ENCODE measurements around the gene ZBTB25.

ZBTB25 gene

DNA sequence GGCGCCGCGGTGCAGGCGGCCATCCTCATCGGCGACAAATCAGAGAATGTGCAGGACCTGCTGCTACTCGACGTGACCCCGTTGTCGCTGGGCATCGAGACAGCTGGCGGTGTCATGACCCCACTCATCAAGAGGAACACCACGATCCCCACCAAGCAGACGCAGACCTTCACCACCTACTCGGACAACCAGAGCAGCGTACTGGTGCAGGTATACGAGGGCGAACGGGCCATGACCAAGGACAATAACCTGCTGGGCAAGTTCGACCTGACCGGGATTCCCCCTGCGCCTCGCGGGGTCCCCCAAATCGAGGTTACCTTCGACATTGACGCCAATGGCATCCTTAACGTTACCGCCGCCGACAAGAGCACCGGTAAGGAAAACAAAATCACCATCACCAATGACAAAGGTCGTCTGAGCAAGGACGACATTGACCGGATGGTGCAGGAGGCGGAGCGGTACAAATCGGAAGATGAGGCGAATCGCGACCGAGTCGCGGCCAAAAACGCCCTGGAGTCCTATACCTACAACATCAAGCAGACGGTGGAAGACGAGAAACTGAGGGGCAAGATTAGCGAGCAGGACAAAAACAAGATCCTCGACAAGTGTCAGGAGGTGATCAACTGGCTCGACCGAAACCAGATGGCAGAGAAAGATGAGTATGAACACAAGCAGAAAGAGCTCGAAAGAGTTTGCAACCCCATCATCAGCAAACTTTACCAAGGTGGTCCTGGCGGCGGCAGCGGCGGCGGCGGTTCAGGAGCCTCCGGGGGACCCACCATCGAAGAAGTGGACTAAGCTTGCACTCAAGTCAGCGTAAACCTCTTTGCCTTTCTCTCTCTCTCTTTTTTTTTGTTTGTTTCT is 38.6 kb upstream of the ZBTB25 start:
- TF ChIP-seq NFIC (IDR thresholded peaks at IDR 0.05): no peak
- no peak for TF ChIP-seq EP300 (IDR thresholded peaks at IDR 0.05; ENCODE audit: borderline replicate concordance)
- TF ChIP-seq EGR1 (IDR thresholded peaks at IDR 0.05): no peak
- no peak for TF ChIP-seq TCF12 (IDR thresholded peaks at IDR 0.05; ENCODE audit: low read depth)
- TF ChIP-seq, protein P1, sequence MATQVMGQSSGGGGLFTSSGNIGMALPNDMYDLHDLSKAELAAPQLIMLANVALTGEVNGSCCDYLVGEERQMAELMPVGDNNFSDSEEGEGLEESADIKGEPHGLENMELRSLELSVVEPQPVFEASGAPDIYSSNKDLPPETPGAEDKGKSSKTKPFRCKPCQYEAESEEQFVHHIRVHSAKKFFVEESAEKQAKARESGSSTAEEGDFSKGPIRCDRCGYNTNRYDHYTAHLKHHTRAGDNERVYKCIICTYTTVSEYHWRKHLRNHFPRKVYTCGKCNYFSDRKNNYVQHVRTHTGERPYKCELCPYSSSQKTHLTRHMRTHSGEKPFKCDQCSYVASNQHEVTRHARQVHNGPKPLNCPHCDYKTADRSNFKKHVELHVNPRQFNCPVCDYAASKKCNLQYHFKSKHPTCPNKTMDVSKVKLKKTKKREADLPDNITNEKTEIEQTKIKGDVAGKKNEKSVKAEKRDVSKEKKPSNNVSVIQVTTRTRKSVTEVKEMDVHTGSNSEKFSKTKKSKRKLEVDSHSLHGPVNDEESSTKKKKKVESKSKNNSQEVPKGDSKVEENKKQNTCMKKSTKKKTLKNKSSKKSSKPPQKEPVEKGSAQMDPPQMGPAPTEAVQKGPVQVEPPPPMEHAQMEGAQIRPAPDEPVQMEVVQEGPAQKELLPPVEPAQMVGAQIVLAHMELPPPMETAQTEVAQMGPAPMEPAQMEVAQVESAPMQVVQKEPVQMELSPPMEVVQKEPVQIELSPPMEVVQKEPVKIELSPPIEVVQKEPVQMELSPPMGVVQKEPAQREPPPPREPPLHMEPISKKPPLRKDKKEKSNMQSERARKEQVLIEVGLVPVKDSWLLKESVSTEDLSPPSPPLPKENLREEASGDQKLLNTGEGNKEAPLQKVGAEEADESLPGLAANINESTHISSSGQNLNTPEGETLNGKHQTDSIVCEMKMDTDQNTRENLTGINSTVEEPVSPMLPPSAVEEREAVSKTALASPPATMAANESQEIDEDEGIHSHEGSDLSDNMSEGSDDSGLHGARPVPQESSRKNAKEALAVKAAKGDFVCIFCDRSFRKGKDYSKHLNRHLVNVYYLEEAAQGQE (IDR thresholded peaks at IDR 0.05; ENCODE audit: low read depth): no peak
- TF ChIP-seq, protein P2, sequence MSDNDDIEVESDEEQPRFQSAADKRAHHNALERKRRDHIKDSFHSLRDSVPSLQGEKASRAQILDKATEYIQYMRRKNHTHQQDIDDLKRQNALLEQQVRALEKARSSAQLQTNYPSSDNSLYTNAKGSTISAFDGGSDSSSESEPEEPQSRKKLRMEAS (IDR thresholded peaks at IDR 0.05): no peak

DNA sequence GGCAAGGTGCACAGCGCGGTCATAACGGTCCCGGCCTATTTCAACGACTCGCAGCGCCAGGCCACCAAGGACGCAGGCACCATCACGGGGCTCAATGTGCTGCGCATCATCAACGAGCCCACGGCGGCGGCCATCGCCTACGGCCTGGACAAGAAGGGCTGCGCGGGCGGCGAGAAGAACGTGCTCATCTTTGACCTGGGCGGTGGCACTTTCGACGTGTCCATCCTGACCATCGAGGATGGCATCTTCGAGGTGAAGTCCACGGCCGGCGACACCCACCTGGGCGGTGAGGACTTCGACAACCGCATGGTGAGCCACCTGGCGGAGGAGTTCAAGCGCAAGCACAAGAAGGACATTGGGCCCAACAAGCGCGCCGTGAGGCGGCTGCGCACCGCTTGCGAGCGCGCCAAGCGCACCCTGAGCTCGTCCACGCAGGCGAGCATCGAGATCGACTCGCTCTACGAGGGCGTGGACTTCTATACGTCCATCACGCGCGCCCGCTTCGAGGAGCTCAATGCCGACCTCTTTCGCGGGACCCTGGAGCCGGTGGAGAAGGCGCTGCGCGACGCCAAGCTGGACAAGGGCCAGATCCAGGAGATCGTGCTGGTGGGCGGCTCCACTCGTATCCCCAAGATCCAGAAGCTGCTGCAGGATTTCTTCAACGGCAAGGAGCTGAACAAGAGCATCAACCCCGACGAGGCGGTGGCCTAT is 37.8 kb upstream of the ZBTB25 start:
- TF ChIP-seq EGR1 (IDR thresholded peaks at IDR 0.05) (no peak), YY1 (IDR thresholded peaks at IDR 0.05; ENCODE audit: low read depth) (no peak), TCF12 (IDR thresholded peaks at IDR 0.05; ENCODE audit: low read depth) (no peak), FOXM1 (IDR thresholded peaks at IDR 0.05; ENCODE audit: borderline replicate concordance, low read depth) (no peak), NFIC (IDR thresholded peaks at IDR 0.05) (no peak), CEBPB (IDR thresholded peaks at IDR 0.05) (no peak), EP300 (IDR thresholded peaks at IDR 0.05; ENCODE audit: borderline replicate concordance) (no peak), TAF1 (IDR thresholded peaks at IDR 0.05; ENCODE audit: low read depth) (no peak), TEAD4 (IDR thresholded peaks at IDR 0.05) (no peak), CREB1 (IDR thresholded peaks at IDR 0.05; ENCODE audit: low read depth) (no peak)
- TF ChIP-seq, protein P2 (IDR thresholded peaks at IDR 0.05): no peak
- TF ChIP-seq, protein P1 (IDR thresholded peaks at IDR 0.05; ENCODE audit: low read depth): no peak
- TF ChIP-seq, protein P3, sequence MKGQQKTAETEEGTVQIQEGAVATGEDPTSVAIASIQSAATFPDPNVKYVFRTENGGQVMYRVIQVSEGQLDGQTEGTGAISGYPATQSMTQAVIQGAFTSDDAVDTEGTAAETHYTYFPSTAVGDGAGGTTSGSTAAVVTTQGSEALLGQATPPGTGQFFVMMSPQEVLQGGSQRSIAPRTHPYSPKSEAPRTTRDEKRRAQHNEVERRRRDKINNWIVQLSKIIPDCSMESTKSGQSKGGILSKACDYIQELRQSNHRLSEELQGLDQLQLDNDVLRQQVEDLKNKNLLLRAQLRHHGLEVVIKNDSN (IDR thresholded peaks at IDR 0.05): no peak

DNA sequence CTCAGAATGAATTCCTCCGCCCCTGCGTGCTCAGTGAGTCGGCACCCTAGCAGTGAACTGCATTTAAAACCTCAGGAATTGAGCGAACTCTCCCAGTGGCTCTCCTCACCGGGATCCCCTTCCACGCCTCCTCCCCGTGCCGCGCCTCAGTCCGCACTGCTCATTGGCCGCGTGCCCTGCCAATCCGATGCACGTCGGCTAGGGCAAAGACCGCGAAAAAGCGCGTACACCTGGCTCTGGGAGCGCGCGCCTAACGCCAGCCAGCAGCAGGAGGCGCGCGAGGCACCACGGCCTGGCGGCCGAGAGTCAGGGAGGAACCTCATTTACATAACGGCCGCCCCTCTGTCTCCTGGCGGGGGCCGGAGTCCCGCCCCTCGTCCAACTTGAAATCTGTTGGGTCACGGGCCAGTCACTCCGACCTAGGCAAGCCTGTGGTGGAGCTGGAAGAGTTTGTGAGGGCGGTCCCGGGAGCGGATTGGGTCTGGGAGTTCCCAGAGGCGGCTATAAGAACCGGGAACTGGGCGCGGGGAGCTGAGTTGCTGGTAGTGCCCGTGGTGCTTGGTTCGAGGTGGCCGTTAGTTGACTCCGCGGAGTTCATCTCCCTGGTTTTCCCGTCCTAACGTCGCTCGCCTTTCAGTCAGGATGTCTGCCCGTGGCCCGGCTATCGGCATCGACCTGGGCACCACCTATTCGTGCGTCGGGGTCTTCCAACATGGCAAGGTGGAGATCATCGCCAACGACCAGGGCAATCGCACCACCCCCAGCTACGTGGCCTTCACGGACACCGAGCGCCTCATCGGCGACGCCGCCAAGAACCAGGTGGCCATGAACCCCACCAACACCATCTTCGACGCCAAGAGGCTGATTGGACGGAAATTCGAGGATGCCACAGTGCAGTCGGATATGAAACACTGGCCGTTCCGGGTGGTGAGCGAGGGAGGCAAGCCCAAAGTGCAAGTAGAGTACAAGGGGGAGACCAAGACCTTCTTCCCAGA is 36.9 kb upstream of the ZBTB25 start, which contains the start of gene HSPA2:
TSS of gene HSPA2 (plus strand) at position 534 of the 995 bp plus-strand sequence. CDS start at position 643, 109 bp downstream.
- TF ChIP-seq EGR1 (IDR thresholded peaks at IDR 0.05): no peak
- no peak for TF ChIP-seq EP300 (IDR thresholded peaks at IDR 0.05; ENCODE audit: borderline replicate concordance)
- TF ChIP-seq ZBTB7A (IDR thresholded peaks at IDR 0.05; ENCODE audit: low read depth): no peak
- no peak for TF ChIP-seq CEBPB (IDR thresholded peaks at IDR 0.05)
- TF ChIP-seq, protein P3 (IDR thresholded peaks at IDR 0.05): peak; percentile 42; the same call in 1 of the 2 replicates
- peak; percentile 74 for TF ChIP-seq CREB1 (IDR thresholded peaks at IDR 0.05; ENCODE audit: low read depth)
- TF ChIP-seq RAD21 (IDR thresholded peaks at IDR 0.05; ENCODE audit: low read depth): peak; percentile 73
- TF ChIP-seq, protein P2 (IDR thresholded peaks at IDR 0.05): peak; percentile 91
- TF ChIP-seq TAF1 (IDR thresholded peaks at IDR 0.05; ENCODE audit: low read depth): peak; percentile 67
- TF ChIP-seq TCF12 (IDR thresholded peaks at IDR 0.05; ENCODE audit: low read depth): 0 out of 2 replicates have a peak, but pooled peaks have one; percentile 25
- peak; percentile 42; the same call in 1 of the 2 replicates for TF ChIP-seq NFIC (IDR thresholded peaks at IDR 0.05)
- peak; percentile 51 for TF ChIP-seq TEAD4 (IDR thresholded peaks at IDR 0.05)
- peak; percentile 56; the same call in 1 of the 2 replicates for TF ChIP-seq FOXM1 (IDR thresholded peaks at IDR 0.05; ENCODE audit: borderline replicate concordance, low read depth)
- TF ChIP-seq YY1 (IDR thresholded peaks at IDR 0.05; ENCODE audit: low read depth): 0 out of 2 replicates have a peak, but pooled peaks have one; percentile 23
- TF ChIP-seq, protein P1 (IDR thresholded peaks at IDR 0.05; ENCODE audit: low read depth): no peak

All from Ishikawa (cell line).